A549 treated with GW870086 at 1 μM for 4 hours (cell line): ENCODE data around the gene NUP93. TPM values are rescaled to one million over a fixed set of nuclear protein-coding genes. Genes with fewer than 3 reads are reported as not detected.

Experiments used
- total RNA-seq: library from RNA; stranded (reverse); fragments of 200-300 nt; extraction: Qiagen RNA extraction; gene quantifications from 5 replicates; pipeline ENCODE4 v1.2.3, GENCODE V29; 2022; ENCODE audit warnings: low read depth

Gene NUP93
- 89.1 to 104 TPM (median 98.0 TPM) in 5 replicates for total RNA-seq

DNA sequence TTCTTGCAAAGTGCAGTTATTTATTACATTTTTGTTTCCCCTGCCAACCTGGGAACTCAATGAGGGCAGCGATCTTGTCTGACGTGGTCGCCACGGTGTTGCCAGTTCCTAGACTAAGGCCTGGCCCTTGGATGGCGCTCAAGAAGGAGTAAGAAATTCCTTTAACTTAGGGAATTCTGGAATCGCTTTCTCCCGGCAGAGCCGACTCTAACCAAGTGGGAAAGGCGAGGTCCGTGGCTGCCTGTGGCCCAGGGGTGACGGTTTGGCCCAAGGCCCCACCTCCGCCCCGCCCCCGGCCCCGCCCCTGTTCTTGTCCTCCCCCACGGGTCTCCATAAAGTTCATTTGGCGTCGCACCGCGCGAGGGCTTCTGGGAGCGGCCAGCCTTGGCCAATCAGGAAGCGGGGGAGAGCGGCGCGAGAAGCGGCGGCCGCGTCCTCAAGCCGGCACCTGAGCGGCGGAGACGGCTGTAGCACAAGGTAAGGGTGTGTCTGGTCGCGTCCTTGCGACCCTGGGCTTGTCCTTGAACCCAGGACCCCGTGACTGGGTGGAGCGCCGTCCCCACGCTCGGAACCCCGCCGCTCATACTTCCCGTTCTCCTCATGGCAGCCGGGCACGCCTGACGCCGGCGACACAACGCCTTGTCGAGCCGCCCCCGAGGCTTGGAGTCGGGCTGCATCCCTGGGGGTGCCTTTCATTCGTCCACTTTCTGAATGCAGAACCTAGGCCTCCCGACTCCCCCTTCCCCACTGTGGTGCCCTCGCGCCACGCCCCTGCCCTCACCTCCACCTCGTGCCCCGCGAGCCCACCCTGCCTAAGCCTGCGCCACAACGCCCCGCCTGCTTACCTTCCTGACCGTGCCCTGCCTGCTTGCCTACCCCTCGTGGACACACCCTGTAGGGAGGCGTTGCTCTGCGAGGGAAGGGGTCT, at the start of gene NUP93:
NUP93 (plus strand) TSS at position 395 of the 928 bp plus-strand sequence. CDS start 18,119 bp downstream, outside the sequence.

DNA sequence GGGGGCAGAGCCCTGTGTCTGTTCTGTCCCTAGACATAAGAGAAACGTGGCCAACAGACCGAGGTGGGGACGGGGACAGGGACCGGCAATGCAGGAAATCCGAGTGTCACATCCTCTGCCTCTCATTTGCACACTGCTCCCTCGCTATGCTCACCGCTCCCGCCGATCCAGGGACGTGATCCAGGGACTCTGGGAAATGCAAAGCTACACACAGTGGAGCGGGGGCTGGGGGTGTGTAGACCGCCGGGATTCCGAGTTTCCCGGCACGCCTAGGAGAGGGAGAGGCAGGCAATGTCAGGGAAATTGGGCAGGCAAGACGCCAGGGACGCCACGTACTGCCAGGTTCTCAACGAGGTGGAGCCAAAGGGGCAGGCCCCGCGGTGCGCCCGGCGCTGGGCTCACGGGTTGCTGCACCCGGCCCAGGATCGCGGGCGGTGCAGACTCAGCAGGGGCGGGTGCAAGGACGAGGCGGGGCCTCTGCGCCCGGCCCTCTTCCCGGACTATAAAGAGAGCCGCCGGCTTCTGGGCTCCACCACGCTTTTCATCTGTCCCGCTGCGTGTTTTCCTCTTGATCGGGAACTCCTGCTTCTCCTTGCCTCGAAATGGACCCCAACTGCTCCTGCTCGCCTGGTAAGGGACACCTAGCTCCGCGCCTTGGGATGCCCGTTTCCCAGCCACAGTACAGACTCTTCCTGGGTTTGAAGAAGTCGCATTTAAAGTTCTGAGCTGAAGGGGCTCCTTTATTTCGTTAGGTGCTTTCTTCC, 47.8 kb upstream of the NUP93 start, which contains the start of gene MT1X:
MT1X (plus strand) TSS at position 532 of the 764 bp plus-strand sequence; CDS start at position 603, 71 bp downstream.

DNA sequence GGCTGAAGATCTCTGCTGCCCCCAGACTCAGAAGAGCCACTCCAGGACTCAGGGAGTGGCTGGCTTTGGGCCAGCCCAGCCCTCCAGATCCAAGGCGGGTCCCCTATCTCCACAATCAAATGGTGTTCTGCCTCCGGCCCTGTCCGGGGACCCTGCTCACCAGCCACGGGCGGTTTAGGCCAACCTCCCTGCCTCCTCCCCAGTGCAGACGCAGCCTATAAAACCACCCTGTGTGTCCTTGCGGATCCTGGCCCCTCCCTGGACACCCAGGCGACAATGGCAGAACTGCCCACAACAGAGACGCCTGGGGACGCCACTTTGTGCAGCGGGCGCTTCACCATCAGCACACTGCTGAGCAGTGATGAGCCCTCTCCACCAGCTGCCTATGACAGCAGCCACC, 135.0 kb downstream of the NUP93 start, which contains the start of gene SLC12A3:
SLC12A3 (plus strand) TSS at position 248 of the 400 bp plus-strand sequence; CDS start at position 277, 29 bp downstream.

Other genes starting within 250 kb of the NUP93 start
- gene BBS2, start 210.1 kb upstream of the NUP93 start, total RNA-seq: 16.7 to 22.5 TPM (median 18.9 TPM) in 5 replicates
- not detected in 5 replicates for gene MT4, start 165.1 kb upstream of the NUP93 start, total RNA-seq
- 0.31 TPM in 1 of 5 replicates, not detected in the others for gene MT3, start 140.6 kb upstream of the NUP93 start, total RNA-seq
- 1,633 to 2,275 TPM (median 1,837 TPM) in 5 replicates for gene MT2A, start 121.5 kb upstream of the NUP93 start, total RNA-seq
- gene MT1E, start 104.3 kb upstream of the NUP93 start, total RNA-seq: 0.69 TPM in 1 of 5 replicates, not detected in the others
- not detected in 5 replicates for gene MT1M, start 97.5 kb upstream of the NUP93 start, total RNA-seq
- 18.1 to 25.3 TPM (median 21.5 TPM) in 5 replicates for gene MT1A, start 91.5 kb upstream of the NUP93 start, total RNA-seq
- gene MT1B, start 78.2 kb upstream of the NUP93 start, total RNA-seq: 0.52 TPM in 2 of 5 replicates, not detected in the others
- gene MT1F, start 72.2 kb upstream of the NUP93 start, total RNA-seq: 15.9 to 26.2 TPM (median 18.6 TPM) in 5 replicates
- not detected in 5 replicates for gene MT1G, start 62.1 kb upstream of the NUP93 start, total RNA-seq
- not detected in 5 replicates for gene MT1H, start 60.3 kb upstream of the NUP93 start, total RNA-seq
- 449 to 807 TPM (median 553 TPM) in 5 replicates for gene MT1X, start 47.7 kb upstream of the NUP93 start, total RNA-seq
- gene SLC12A3, start 135.1 kb downstream of the NUP93 start, total RNA-seq: not detected in 5 replicates
- 87.0 to 101 TPM (median 91.4 TPM) in 5 replicates for gene HERPUD1, start 202.0 kb downstream of the NUP93 start, total RNA-seq
- not detected in 5 replicates for gene CETP, start 231.8 kb downstream of the NUP93 start, total RNA-seq